BLaER1 (cell line): ENCODE results near the gene DAZAP1.

Experiments used
- H3K27ac ChIP-seq: shearing (Covaris generic); formaldehyde crosslinking; 2 replicates; pipeline ENCODE4 v1.8.1; 2022
- H3K27me3 ChIP-seq: shearing (Covaris generic); formaldehyde crosslinking; 2 replicates; pipeline ENCODE4 v1.8.1; 2022
- H3K36me3 ChIP-seq: shearing (Covaris generic); formaldehyde crosslinking; 2 replicates; pipeline ENCODE4 v1.8.1; 2022
- H3K4me1 ChIP-seq: shearing (Covaris generic); formaldehyde crosslinking; 2 replicates; pipeline ENCODE4 v1.8.1; 2022
- H3K4me2 ChIP-seq: shearing (Covaris generic); formaldehyde crosslinking; 2 replicates; pipeline ENCODE4 v1.8.1; 2022
- H3K4me3 ChIP-seq: shearing (Covaris generic); formaldehyde crosslinking; 2 replicates; pipeline ENCODE4 v1.8.1; 2022
- H3K9ac ChIP-seq: shearing (Covaris generic); formaldehyde crosslinking; 2 replicates; pipeline ENCODE4 v1.8.1; 2022
- H3K9me3 ChIP-seq: shearing (Covaris generic); formaldehyde crosslinking; 2 replicates; pipeline ENCODE4 v1.8.1; 2022
- H4K20me1 ChIP-seq: shearing (Covaris generic); formaldehyde crosslinking; 2 replicates; pipeline ENCODE4 v1.8.1; 2022
- Cebpa-rat ChIP-seq: shearing (Covaris generic); IDR thresholded peaks from 2 replicates; pipeline ENCODE4 v1.8.1; 2022

The DAZAP1 gene

DNA sequence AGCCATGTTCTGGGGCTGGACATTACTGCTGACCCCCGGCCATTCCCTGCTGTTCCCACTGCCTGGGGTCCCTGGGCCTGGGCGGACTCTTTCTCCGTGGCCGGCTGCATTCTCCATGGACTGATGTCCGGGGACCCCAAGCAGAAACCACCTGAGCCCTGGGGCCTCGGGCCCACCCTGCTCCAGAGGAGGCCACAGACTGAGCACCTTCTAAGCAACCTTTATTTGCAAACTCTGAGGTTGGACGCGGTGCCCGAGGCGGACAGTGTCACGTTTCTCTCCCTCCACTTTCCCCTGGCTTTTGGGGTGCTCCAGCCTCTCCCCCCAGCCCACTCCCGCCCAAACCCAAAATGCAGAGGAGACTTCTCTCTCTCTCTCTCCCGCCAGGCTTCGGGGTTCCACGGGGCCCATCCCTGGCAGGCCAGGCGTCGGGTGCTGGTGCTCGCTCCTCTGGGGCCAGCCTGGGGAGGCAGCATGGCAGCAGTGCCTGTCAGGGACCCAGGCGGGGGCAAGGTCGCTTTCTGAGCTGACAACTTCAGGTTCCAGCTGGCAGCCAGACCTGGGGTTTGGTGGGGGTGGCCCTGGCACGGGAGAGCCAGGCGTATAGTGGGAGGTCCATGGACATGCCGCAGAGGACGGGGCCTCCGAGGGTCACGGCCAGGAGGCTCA is 74.0 kb downstream of the DAZAP1 start:
- H3K4me3 ChIP-seq = no peak overlapping the region
- no peak overlapping the region for H3K9ac ChIP-seq
- no peak for TF ChIP-seq Cebpa-rat
- H3K27me3 ChIP-seq = no peaks in the 10 kb centered on the region
- peaks cover 11% of the 10 kb centered on the region for H3K36me3 ChIP-seq
- no peaks in the 10 kb centered on the region for H3K9me3 ChIP-seq
- peaks cover 23% of the 10 kb centered on the region for H4K20me1 ChIP-seq
- H3K4me1 ChIP-seq = peaks cover 36% of the 10 kb centered on the region
- 0 out of 2 replicates have a peak overlapping the region, but pooled peaks have one; percentile 19 for H3K27ac ChIP-seq
- peak overlapping the region; percentile 40 for H3K4me2 ChIP-seq

DNA sequence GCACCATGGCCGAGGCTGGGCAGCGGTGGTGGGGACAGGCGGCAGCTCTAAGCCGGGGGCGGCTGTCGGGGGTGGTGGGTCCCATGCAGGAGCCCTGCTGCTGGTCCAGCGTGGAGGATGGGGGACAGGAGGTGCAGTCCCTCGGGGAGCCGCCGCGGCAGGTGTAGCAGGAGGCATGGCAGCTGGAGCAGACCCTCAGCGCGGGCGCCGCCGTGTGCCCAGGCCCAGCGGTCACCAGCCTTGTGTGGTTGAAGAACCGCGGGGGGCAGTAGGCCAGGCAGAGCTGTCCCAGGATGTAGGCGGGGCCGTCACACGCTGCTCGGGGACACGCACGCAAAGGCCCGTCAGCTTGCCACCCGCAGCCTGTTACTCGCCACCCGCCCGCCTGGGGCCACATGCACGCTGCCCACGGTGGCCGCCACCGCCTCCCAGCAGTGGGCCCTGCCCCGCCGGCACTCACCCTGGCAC is 74.5 kb downstream of the DAZAP1 start:
- Histone ChIP-seq H3K4me3 (no peak overlapping the region), H3K36me3 (peaks cover 9% of the 10 kb centered on the region; the same call in 1 of the 2 replicates), H4K20me1 (peaks cover 17% of the 10 kb centered on the region), H3K27ac (no peak overlapping the region), H3K9me3 (no peaks in the 10 kb centered on the region), H3K4me2 (no peak overlapping the region), H3K27me3 (no peaks in the 10 kb centered on the region), H3K9ac (no peak overlapping the region), H3K4me1 (peaks cover 36% of the 10 kb centered on the region)
- TF ChIP-seq Cebpa-rat = no peak

DNA sequence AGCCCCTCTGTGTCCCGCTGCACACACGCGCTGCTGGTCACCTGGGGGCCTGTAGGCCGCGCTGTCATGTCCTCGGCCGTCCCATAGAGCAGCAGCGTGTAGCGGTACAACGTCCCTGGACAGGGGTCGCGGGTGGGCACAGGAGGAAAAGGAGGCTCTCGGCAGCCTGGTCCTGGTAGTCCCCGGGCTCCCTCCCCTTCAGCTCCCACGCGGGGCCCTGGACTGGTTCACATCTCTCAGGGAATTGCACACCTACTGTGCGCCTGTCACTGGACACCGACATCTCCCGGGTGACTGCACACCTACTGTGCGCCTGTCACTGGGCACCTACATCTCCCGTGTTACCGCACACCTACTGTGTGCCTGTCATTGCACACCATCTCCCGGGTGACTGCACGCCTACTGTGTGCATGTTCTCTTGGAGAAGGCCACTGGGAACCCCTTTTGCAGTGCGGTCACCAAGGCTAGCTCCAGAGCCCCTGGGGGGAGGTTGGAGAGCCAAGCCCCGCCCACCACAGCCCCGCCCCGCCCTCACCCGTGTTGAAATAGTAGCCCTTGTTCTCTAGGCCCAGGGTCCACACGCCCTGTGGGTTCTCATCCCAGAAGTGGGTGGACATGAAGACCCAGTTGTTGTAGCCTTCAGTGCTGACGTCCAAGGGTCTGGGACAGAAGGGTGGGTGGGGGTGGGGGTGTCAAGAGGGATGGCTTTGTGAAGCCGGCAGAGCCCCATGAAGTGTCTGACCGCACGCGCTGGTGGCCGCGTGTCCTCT is 75.2 kb downstream of the DAZAP1 start:
- Histone ChIP-seq H3K4me1 (peaks cover 30% of the 10 kb centered on the region), H3K36me3 (peaks cover 5% of the 10 kb centered on the region; the same call in 1 of the 2 replicates), H3K9me3 (no peaks in the 10 kb centered on the region), H4K20me1 (peaks cover 11% of the 10 kb centered on the region), H3K4me3 (no peak overlapping the region), H3K27me3 (no peaks in the 10 kb centered on the region), H3K4me2 (no peak overlapping the region), H3K9ac (no peak overlapping the region), H3K27ac (no peak overlapping the region)
- no peak for TF ChIP-seq Cebpa-rat

DNA sequence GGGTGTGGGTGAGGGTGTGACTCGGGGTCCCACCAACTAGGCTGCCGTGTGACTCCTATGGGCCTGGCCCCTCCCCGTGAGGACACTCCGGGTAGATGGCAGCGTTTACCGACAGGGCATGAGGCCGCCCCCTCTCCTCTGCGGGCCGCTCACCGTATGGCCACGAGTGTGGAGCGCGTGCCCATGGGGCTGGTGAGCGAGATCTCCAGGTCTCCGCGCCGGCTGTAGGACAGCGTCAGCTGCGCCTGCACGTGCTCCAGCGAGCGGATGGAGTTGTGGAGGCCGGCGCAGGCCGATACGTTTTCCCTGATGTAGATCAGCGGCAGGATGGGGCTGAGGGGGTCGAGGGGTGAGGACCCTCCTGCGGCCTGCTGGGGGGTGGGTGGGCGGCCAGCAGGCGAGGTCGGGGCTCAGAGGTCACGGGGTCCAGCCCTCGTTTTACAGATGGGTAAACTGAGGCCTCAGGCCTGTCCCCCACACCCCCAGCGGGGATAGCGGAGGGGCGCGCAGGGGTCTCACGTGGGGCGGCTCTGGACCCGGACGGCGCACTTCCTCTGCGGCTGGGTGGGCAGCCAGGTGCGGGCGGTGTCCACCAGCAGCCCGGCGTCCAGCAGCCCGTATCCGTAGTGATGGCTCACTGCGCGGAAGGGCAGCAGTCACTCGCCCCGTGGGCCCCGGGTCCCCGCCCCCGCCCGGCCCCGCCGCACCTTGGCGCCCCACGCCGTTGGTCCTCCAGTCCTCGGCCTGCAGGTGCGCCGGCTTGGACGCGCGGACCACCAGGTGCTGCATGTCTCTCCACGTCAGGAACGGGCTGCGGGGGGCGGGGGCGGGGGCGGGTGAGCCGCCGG is 76.0 kb downstream of the DAZAP1 start:
- no peak overlapping the region for H3K9ac ChIP-seq
- no peak overlapping the region for H3K4me3 ChIP-seq
- no peaks in the 10 kb centered on the region for H3K27me3 ChIP-seq
- no peak overlapping the region for H3K27ac ChIP-seq
- H3K4me1 ChIP-seq = peaks cover 28% of the 10 kb centered on the region
- no peak overlapping the region for H3K4me2 ChIP-seq
- peaks cover 3% of the 10 kb centered on the region for H4K20me1 ChIP-seq
- H3K36me3 ChIP-seq = peaks cover 5% of the 10 kb centered on the region; the same call in 1 of the 2 replicates
- no peak for TF ChIP-seq Cebpa-rat
- no peaks in the 10 kb centered on the region for H3K9me3 ChIP-seq

DNA sequence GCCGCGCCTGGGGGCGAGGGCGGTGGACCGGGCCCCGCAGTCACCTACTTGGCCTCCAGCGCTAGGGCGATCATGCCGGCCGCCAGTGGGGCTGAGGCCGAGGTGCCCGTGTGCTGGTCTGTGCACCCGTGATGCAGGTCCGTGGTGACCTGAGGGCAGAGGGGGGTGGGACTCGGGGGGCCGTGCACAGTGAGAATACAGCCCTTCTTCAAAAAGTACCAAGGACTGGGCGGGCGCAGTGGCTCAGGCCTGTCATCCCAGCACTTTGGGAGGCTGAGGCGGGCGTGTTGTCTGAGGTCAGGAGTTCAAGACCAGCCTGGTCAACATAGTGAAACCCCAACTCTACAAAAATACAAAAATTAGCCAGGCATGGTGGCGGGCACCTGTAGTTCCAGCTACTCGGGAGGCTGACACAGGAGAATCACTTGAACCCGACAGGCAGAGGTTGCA is 76.6 kb downstream of the DAZAP1 start:
- H3K4me3 ChIP-seq = no peak overlapping the region
- no peak overlapping the region for H3K4me2 ChIP-seq
- no peak overlapping the region for H3K9ac ChIP-seq
- H3K4me1 ChIP-seq = peaks cover 33% of the 10 kb centered on the region
- no peaks in the 10 kb centered on the region for H3K27me3 ChIP-seq
- no peak overlapping the region for H3K27ac ChIP-seq
- H4K20me1 ChIP-seq = no peaks in the 10 kb centered on the region
- peaks cover 5% of the 10 kb centered on the region; the same call in 1 of the 2 replicates for H3K36me3 ChIP-seq
- no peak for TF ChIP-seq Cebpa-rat
- no peaks in the 10 kb centered on the region for H3K9me3 ChIP-seq
